ENCODE data around the gene SSB.
"Not testable (repeated sequence)": the region's sequence is repeated elsewhere in the genome, so short reads cannot be mapped to it uniquely, and the experiment has no call there.

Gene SSB

DNA sequence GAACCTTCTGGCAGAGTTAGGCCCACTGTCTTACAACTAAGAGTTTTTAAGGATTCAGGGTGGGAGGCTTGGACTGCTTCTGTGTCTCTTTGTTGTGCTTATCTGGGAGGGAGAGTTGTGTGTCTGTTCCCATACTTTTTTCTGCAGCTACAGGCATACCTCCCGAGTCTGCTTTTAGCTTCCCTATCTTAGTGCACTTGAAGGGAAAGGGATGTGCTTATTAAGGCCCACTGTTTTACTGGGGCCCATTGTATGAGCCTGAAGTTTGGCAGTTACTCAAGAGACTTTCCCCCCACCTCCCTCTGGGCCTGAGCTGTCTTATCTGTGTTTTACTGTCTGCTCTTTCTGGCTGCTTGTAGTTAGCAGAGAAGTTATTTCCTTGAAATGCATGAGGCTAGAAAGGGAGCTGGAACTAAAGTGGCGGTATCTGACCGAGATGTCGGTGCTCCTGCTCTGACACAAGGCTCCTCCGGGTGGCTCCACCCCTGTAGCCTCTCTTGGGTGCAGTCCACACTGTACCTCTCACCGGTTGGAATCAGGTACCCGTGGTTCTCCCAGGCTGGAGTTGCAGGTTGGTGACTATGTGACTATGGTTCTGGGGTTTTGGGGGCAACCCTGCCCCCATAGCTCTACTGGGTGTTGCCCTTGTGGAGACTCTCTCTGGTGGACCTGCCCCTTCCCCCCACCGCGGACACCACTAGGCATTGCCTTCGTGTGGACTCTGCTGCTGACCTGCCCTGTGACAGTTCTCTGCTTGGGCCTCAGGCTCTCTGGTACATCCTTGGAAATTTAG is 41.5 kb downstream of the SSB start:
- DNase-seq = no peak

DNA sequence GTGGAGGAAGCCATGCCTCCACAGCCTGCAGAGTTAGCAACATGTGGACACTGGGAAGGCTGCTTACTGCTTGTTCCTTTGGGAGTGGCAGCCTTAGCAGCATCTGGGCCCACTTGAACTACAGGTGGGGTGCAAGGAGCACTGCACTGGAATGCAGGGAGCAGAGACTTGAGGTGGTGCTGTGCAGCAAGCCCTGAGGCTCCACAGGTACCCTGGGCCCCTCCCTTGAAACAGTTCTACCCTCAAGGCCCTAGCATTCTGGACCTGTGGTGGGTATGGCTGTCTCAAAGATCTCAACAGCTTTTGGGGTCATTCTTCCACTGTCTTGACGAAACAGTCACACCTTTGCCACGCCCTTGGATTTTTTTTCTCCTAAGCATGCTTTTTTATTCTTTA is 42.1 kb downstream of the SSB start:
- DNase-seq = no peak

- DNase-seq = not testable (repeated sequence)
These were observed 43.0 kb downstream of the SSB start for GRCh38 chr2:169841625-169842024.

DNA sequence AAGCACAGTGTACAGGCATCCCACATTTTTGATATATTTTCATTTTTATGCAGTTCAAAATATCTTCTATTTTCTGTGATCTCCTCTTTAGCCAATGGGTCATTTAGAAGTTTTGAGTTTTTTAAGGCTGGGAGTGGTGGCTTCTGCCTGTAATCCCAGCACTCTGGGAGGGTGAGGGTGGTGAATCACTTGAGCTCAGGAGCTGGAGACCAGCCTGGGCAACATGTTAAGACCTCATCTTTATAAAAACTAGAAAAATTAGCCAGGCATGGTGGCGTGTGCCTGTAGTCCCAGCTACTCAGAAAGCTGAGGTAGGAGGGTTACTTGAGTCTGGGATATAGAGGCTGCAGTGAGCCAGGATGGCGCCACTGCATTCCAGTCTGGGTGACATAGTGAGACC is 46.3 kb downstream of the SSB start:
- no peak for DNase-seq

DNA sequence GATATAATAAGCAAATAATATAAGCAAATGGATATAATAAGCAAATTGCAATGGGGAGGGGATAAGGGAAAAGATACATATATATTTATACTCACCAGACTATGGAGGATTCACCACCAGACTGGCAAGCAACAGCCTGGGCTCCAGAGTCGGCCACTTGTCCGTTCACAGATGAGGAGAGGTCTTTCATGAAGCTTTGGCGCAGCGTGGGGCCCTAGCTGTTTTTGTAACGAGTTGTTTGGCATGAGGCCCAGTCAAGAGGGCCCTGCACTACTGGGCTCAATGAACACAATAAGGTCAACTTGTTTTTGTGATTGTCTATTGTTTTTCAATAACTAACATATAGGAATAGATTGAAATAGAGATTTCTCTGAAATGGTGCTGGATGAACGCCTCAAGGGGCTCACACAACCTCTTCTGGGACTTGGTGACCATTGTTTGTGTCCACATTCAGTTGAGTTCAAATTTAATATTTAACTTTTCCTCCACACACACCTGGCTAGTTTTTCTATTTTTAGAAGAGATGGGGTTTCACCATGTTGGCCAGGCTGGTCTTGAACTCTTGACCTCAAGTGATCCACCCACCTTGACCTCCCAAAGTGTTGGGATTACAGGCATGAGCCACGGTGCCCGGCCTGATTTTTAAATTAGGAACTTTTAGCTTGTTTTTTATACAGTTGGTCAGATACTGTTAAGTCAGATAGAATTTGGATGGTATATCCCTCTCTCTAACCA is 50.5 kb downstream of the SSB start:
- not testable (repeated sequence) for DNase-seq

- DNase-seq = no peak
These were observed 51.0 kb downstream of the SSB start for GRCh38 chr2:169849710-169850109.

GRCh38 chr2:169853041-169853668 is 54.5 kb downstream of the SSB start:
- no peak for DNase-seq

DNA sequence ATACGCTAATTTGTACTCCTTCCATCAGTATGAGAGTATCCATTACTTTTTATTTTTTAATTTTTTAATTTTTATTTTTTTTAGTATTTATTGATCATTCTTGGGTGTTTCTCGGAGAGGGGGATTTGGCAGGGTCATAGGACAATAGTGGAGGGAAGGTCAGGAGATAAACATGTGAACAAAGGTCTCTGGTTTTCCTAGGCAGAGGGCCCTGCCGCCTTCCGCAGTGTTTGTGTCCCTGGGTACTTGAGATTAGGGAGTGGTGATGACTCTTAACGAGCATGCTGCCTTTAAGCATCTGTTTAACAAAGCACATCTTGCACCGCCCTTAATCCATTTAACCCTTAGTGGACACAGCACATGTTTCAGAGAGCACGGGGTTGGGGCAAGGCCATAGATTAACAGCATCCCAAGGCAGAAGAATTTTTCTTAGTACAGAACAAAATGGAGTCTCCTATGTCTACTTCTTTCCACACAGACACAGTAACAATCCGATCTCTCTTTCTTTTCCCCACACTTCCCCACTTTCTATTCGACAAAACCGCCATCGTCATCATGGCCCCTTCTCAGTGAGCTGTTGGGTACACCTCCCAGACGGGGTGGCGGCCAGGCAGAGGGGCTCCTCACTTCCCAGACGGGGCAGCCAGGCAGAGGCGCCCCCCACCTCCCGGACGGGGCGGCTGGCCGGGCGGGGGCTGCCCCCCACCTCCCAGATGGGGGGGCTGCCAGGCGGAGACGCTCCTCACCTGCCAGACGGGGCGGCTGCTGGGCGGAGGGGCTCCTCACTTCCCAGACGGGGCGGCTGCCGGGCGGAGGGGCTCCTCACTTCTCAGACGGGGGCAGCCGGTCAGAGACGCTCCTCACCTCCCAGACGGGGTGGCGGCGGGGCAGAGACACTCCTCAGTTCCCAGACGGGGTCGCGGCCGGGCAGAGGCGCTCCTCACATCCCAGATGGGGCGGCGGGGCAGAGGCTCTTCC is 56.9 kb downstream of the SSB start:
- not testable (repeated sequence) for DNase-seq

DNA sequence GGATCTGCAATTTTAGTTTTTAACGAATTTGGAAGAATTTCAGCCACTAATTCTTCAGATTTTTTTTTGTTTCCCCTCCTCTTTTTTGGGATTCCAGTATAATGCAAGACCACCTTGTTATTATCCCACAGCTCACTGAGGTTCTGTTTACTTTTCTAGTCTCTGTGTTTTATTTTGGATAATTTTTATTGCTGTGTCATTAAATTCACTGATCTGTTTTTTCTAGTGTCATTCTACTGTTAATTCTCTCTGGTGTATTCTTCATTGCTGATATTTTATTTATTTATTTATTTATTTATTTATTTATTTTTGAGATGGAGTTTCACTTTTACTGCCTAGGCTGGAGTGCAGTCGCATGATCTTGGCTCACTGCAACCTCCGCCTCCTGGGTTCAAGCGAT is 60.8 kb downstream of the SSB start:
- no peak for DNase-seq

GRCh38 chr2:169860149-169860548 is 61.5 kb downstream of the SSB start:
- no peak for DNase-seq

All from activated CD4-positive, alpha-beta T cell treated with anti-CD3 and anti-CD28 coated beads, Interleukin-2, amount 50 U/mL, for 16 hours (primary cell).